ENCODE data around the gene LOX.
A peak's percentile ranks its signal among the peaks of the same experiment; 100 is the strongest.

The LOX gene

DNA sequence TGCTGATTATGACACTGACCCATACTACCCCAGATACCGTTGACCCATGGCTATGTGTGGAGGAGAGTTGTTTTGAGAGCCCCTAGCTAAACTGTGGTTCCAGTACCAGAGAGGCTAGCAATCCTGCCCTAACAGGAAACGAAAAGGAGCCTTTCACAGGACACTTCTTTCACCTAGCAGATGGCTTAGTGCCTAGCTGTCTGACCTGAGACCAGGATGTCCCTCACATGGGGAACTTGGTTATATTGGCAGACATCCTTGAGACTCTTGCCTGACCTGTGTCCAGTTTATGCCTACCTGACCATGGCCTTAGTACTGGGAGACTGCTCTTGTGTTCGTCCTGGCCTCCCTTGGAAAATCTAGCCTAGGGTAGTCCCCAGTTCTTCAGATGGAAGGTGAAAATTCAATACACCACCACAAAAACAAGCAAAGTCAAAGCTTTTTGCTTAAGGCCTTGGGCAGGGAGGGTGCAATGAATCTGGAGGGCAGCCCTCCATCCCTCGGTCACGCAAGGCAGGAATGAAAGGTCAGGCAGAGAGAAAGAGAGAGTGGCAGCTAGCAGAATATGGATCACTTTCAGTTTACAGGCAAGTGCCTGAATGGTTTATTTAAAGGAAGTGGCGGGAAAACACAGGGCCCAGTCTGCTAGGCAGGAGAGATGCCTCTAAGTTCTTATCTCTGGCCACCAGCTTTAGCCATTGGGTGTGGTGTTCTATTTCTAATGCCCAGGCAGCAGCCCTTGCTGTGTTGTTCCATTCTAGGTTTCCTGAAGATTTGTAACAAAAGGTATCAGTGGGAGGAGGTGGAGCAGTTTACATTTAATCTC, 34.9 kb upstream of the LOX start:
- no peaks in the 10 kb centered on the region for H3K9me3 ChIP-seq (ENCODE audit: control insufficient read depth, low read length)
- DNase-seq (ENCODE audit: low read depth), result no peak
- peaks cover 13% of the 10 kb centered on the region for H3K4me1 ChIP-seq (ENCODE audit: control insufficient read depth, insufficient read depth, low read length)
- H3K36me3 ChIP-seq (ENCODE audit: control insufficient read depth, insufficient read depth, low read length, severe bottlenecking), result no peaks in the 10 kb centered on the region
- H3K4me3 ChIP-seq (ENCODE audit: low read length), result no peak overlapping the region
- no peak overlapping the region for H3K9ac ChIP-seq (ENCODE audit: low read length)
- H3K27me3 ChIP-seq (replicated peaks; ENCODE audit: control insufficient read depth, insufficient read depth, low read length), result no peaks in the 10 kb centered on the region

DNA sequence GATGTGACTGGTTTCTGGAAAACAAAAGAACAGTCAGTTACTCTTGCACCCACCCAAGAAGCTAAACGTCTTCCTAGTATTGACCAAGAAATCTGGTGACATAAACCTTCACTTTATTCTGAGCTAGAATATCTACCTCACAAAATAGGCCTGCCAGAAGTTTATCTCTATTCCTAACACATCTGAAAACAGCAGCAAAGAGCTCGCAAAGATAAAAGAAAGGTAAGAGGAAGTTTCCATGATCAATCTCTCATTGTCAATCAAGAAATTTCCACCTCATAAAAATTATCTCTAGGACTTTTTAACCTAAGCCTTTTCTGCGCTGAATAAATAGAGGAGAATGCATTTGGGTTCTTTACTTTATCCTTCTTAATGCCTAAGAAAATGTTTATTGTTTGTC, 34.0 kb upstream of the LOX start:
- Histone ChIP-seq H3K9ac (ENCODE audit: low read length) (no peak overlapping the region), H3K4me1 (ENCODE audit: control insufficient read depth, insufficient read depth, low read length) (peaks cover 13% of the 10 kb centered on the region), H3K36me3 (ENCODE audit: control insufficient read depth, insufficient read depth, low read length, severe bottlenecking) (no peaks in the 10 kb centered on the region), H3K27me3 (replicated peaks; ENCODE audit: control insufficient read depth, insufficient read depth, low read length) (no peaks in the 10 kb centered on the region), H3K9me3 (ENCODE audit: control insufficient read depth, low read length) (no peaks in the 10 kb centered on the region), H3K4me3 (ENCODE audit: low read length) (no peak overlapping the region)
- no peak for DNase-seq (ENCODE audit: low read depth)

DNA sequence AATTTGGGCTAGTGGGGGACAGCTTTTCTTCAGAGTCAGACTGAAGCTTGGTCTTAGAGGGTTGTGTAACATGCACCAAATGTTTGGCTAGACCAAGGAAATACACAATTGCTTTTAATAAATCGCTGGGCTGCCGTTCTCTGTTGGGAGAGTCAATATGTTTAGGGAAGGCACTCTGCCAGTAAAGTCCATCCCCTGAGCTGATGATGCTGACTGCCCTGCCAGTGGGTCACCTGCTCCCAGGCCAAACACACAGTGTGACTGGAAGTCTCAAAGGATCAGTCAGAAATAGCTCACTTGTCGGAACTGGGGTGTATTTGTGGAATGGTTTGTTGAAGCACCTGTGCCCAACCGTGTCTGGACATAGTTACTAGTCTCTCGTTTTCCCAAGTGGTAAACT, 33.4 kb upstream of the LOX start:
- no peak for DNase-seq (ENCODE audit: low read depth)
- no peak overlapping the region for H3K4me3 ChIP-seq (ENCODE audit: low read length)
- peaks cover 13% of the 10 kb centered on the region for H3K4me1 ChIP-seq (ENCODE audit: control insufficient read depth, insufficient read depth, low read length)
- H3K36me3 ChIP-seq (ENCODE audit: control insufficient read depth, insufficient read depth, low read length, severe bottlenecking), result no peaks in the 10 kb centered on the region
- no peaks in the 10 kb centered on the region for H3K9me3 ChIP-seq (ENCODE audit: control insufficient read depth, low read length)
- H3K27me3 ChIP-seq (replicated peaks; ENCODE audit: control insufficient read depth, insufficient read depth, low read length), result no peaks in the 10 kb centered on the region
- no peak overlapping the region for H3K9ac ChIP-seq (ENCODE audit: low read length)

DNA sequence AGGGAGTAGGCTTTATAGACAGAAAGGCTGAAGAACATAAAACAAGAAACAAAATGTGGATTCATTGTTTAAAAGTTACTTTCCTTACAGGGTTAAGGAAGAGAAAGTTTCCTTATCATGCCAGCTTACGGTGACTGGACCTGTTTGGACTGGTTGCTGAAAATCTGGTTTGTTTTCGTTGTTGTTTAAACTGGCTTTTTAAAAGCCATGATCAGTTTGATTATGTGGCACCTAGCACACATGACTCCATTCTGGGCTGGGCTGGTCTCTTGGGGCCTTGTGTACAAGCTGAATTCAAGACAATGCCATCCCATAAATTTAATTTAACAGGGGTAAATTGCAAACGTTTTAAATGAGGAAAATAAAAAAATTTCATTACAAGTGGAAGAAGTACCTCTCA, 32.9 kb upstream of the LOX start:
- no peak overlapping the region for H3K9ac ChIP-seq (ENCODE audit: low read length)
- H3K36me3 ChIP-seq (ENCODE audit: control insufficient read depth, insufficient read depth, low read length, severe bottlenecking), result no peaks in the 10 kb centered on the region
- no peak overlapping the region for H3K4me3 ChIP-seq (ENCODE audit: low read length)
- H3K9me3 ChIP-seq (ENCODE audit: control insufficient read depth, low read length), result no peaks in the 10 kb centered on the region
- DNase-seq (ENCODE audit: low read depth), result no peak
- H3K27me3 ChIP-seq (replicated peaks; ENCODE audit: control insufficient read depth, insufficient read depth, low read length), result no peaks in the 10 kb centered on the region
- peaks cover 13% of the 10 kb centered on the region for H3K4me1 ChIP-seq (ENCODE audit: control insufficient read depth, insufficient read depth, low read length)

DNA sequence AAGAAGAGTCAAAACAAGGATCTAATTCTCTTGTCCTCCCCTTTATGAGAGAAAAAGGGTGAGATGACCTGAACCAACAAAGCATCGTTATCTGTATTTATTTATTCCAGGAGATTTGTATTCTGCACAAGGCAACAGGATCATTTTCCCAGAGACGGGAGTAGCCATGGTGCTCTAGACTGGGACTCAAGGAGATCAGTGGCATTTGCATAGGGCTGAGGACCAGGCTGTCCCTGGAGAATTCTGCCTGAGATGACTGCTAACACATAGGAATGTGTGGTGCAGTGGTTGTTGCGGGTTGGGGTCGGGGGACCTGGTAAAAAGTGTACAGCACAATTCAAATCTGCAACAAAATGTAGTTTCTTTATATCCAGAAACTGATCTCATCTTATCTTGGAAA, 29.0 kb upstream of the LOX start:
- Histone ChIP-seq H3K36me3 (ENCODE audit: control insufficient read depth, insufficient read depth, low read length, severe bottlenecking) (no peaks in the 10 kb centered on the region), H3K9ac (ENCODE audit: low read length) (no peak overlapping the region), H3K27me3 (replicated peaks; ENCODE audit: control insufficient read depth, insufficient read depth, low read length) (no peaks in the 10 kb centered on the region), H3K9me3 (ENCODE audit: control insufficient read depth, low read length) (no peaks in the 10 kb centered on the region), H3K4me3 (ENCODE audit: low read length) (no peak overlapping the region), H3K4me1 (ENCODE audit: control insufficient read depth, insufficient read depth, low read length) (peaks cover 24% of the 10 kb centered on the region)
- no peak for DNase-seq (ENCODE audit: low read depth)

DNA sequence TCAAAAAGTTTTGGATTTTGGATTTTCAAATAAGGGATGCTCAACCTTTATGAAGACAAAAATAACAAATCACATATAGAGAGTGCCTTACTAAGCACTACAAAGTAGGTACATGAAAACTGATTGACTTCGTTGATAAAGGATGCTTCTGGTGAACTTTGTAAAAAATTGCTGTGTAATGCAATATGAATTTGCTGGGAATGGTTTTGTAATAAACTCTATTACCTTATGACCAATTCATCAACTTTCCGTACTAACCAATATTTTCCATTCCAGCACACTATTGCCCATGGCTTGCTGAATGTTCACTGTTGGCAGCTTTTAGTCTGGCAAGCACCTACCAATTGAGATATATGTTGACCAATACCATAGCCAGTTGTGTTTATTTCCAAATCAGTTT, 27.9 kb upstream of the LOX start:
- DNase-seq (ENCODE audit: low read depth), result no peak
- Histone ChIP-seq H3K9ac (ENCODE audit: low read length) (no peak overlapping the region), H3K9me3 (ENCODE audit: control insufficient read depth, low read length) (no peaks in the 10 kb centered on the region), H3K4me3 (ENCODE audit: low read length) (no peak overlapping the region), H3K36me3 (ENCODE audit: control insufficient read depth, insufficient read depth, low read length, severe bottlenecking) (no peaks in the 10 kb centered on the region), H3K27me3 (replicated peaks; ENCODE audit: control insufficient read depth, insufficient read depth, low read length) (no peaks in the 10 kb centered on the region), H3K4me1 (ENCODE audit: control insufficient read depth, insufficient read depth, low read length) (peaks cover 19% of the 10 kb centered on the region)

DNA sequence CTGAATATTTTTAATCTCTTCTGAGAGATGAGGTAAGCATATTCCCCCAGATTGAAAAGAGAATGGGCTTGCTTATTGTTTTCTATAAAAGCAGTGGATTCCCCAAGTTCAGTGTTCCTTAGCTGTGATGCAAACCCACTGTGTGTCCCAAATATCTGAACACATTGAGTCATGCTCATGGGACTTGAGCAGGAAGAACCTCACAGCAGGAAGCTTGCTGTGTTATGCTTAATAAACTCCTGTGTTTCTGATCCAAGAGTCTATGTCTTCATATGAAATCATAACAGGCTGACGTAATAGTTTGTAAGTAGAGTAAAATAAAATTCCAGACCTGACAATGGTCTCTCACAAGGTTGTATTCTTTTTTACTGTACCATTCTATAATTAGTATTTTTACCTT, 24.8 kb upstream of the LOX start:
- Histone ChIP-seq H3K4me3 (ENCODE audit: low read length) (no peak overlapping the region), H3K36me3 (ENCODE audit: control insufficient read depth, insufficient read depth, low read length, severe bottlenecking) (no peaks in the 10 kb centered on the region), H3K27me3 (replicated peaks; ENCODE audit: control insufficient read depth, insufficient read depth, low read length) (no peaks in the 10 kb centered on the region), H3K9ac (ENCODE audit: low read length) (peak overlapping the region; percentile 55), H3K9me3 (ENCODE audit: control insufficient read depth, low read length) (no peaks in the 10 kb centered on the region), H3K4me1 (ENCODE audit: control insufficient read depth, insufficient read depth, low read length) (peaks cover 24% of the 10 kb centered on the region)
- DNase-seq (ENCODE audit: low read depth), result peak; percentile 78

DNA sequence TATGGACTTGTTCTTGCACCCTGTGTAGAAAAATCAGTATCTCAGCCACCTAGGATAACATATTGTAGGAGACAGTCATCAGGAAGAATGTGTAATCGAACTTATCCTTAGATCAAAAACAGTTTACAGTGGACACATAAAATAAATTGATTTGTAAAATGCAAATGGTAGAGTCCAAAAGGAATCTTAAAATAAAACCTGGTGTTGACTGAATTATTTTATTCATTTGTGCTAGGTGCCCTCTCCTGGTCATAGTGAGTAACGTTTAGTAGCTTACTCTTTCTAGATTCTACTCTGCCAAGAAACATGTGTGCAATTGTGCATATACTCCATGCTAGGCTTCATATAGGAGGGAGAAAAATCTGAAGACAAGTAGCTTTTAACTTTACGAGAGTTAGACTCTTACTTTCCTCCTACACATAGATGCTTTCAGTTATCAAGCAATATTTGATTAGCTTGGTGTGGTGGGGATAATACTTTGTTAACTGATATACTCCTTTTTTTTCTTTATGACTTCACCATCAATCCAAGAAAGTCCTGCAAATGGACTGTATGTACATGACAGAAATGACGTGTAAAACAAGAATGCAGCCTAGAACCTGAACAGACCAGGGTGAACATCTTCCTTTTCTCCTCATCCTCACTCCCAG, 23.7 kb upstream of the LOX start:
- peak overlapping the region; percentile 55 for H3K9ac ChIP-seq (ENCODE audit: low read length)
- H3K27me3 ChIP-seq (replicated peaks; ENCODE audit: control insufficient read depth, insufficient read depth, low read length), result no peaks in the 10 kb centered on the region
- DNase-seq (ENCODE audit: low read depth), result peak; percentile 91
- H3K9me3 ChIP-seq (ENCODE audit: control insufficient read depth, low read length), result no peaks in the 10 kb centered on the region
- no peaks in the 10 kb centered on the region for H3K36me3 ChIP-seq (ENCODE audit: control insufficient read depth, insufficient read depth, low read length, severe bottlenecking)
- H3K4me3 ChIP-seq (ENCODE audit: low read length), result no peak overlapping the region
- H3K4me1 ChIP-seq (ENCODE audit: control insufficient read depth, insufficient read depth, low read length), result peaks cover 24% of the 10 kb centered on the region

DNA sequence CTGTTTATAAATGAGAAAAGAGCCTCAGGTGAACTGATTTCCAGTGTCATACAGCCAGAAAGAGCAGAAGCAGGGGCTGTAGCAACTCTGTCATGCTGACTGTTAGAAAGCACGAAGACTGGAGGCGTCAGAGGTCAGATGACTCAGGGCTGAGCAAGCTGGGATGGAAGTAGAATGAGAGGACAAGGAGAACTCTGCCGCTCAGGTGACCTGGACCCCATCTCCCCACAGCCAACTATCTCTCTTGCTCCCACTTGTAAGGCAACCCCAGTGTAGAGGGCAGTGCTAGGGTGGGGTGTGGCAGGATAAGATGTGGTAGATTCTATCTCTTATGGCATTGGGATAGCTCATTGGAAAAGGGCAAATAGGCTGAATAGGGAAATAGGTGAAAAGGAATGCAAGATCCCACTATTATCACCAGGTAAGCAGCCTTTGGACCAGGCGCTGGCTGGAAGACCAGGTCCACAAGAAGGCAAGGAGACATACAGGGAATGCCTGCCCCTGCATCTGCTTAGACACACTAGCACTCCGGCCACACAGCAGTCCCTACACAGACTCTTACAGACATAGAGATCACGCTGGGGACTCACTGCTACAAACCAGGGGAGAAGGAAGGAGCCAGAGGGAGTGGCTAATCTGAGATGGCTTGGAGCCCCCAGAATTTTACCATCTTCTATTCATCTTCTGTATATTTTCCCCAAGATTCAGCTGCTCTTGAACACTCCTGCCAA, 21.2 kb upstream of the LOX start:
- DNase-seq (ENCODE audit: low read depth), result peak; percentile 77

DNA sequence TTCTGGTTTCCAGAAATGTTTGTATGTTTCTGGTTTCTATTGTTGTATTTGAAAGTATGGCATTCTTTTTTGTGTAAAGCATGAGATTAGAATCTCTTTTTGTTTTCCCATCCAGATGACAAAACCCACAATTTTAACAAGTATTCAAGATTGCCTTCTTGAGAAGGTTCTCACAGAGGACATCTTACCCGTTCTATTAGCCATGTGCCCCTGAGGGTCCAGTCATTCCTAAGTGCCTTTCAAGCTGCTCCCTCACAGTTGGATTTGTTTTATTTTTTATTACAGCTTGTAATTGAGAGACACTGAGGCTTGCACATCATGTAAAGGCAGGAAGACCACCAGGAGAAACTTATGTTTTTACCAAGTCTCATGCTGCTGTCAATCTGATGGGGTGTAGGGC, 19.3 kb upstream of the LOX start:
- H3K4me1 ChIP-seq (ENCODE audit: control insufficient read depth, insufficient read depth, low read length), result peaks cover 48% of the 10 kb centered on the region
- no peak overlapping the region for H3K4me3 ChIP-seq (ENCODE audit: low read length)
- no peak overlapping the region for H3K9ac ChIP-seq (ENCODE audit: low read length)
- no peak for DNase-seq (ENCODE audit: low read depth)
- H3K27me3 ChIP-seq (replicated peaks; ENCODE audit: control insufficient read depth, insufficient read depth, low read length), result no peaks in the 10 kb centered on the region
- no peaks in the 10 kb centered on the region for H3K9me3 ChIP-seq (ENCODE audit: control insufficient read depth, low read length)
- H3K36me3 ChIP-seq (ENCODE audit: control insufficient read depth, insufficient read depth, low read length, severe bottlenecking), result no peaks in the 10 kb centered on the region

More for the DNA sequence above, 21.2 kb upstream of the LOX start:
- Histone ChIP-seq H3K27me3 (replicated peaks; ENCODE audit: control insufficient read depth, insufficient read depth, low read length) (no peaks in the 10 kb centered on the region), H3K4me3 (ENCODE audit: low read length) (no peak overlapping the region), H3K9ac (ENCODE audit: low read length) (peak overlapping the region; percentile 34), H3K36me3 (ENCODE audit: control insufficient read depth, insufficient read depth, low read length, severe bottlenecking) (no peaks in the 10 kb centered on the region), H3K9me3 (ENCODE audit: control insufficient read depth, low read length) (no peaks in the 10 kb centered on the region), H3K4me1 (ENCODE audit: control insufficient read depth, insufficient read depth, low read length) (peaks cover 39% of the 10 kb centered on the region)

DNA sequence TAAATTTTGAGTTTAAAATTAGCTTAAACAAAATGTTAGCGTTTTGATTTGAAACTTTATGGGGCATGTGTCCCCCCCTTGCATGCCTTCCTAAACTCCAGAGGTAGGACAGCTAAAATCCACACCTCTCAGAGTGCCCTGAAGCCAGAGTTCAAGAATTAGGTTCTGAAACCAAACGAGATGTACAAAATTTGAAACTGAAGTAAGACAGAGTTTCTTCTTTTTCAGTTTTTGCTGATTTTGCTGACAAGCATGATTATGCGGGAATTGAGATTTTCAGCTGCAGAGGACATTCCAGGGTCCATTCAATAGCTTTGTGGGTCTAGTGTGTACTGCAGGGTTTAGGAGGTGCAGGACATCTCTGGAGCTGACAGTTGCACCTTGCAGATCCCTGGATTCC, 17.1 kb upstream of the LOX start:
- Histone ChIP-seq H3K4me1 (ENCODE audit: control insufficient read depth, insufficient read depth, low read length) (peaks cover 48% of the 10 kb centered on the region), H3K36me3 (ENCODE audit: control insufficient read depth, insufficient read depth, low read length, severe bottlenecking) (no peaks in the 10 kb centered on the region), H3K9me3 (ENCODE audit: control insufficient read depth, low read length) (no peaks in the 10 kb centered on the region), H3K27me3 (replicated peaks; ENCODE audit: control insufficient read depth, insufficient read depth, low read length) (no peaks in the 10 kb centered on the region), H3K4me3 (ENCODE audit: low read length) (no peak overlapping the region), H3K9ac (ENCODE audit: low read length) (peak overlapping the region; percentile 75)
- no peak for DNase-seq (ENCODE audit: low read depth)
